Omental fat pad (tissue), 4 donors: ENCODE measurements around the gene ODAD4. TPM values are rescaled to one million over a fixed set of nuclear protein-coding genes. Genes with fewer than 3 reads are reported as not detected.
"Not testable (repeated sequence)": the region's sequence is repeated elsewhere in the genome, so short reads cannot be mapped to it uniquely, and the experiment has no call there.

Experiments used
- ATAC-seq: fragments of 150-250 bp; one replicate; pipeline ENCODE4 v1.9.1; 2016; ENCODE audit warnings: mild to moderate bottlenecking, moderate library complexity; ENCODE audit not compliant: low FRiP score
- DNase-seq: peaks from one replicate; pipeline ENCODE4 v3.0.0-alpha.2; 2019; ENCODE audit warnings: low spot score
- CTCF ChIP-seq, 3 donors: fragments of 450-650 bp; IDR thresholded peaks; one replicate each; pipeline ENCODE4 v1.5.1; 2016 to 2017; ENCODE audit warnings: antibody characterized with exemption in 3 of 3, mild to moderate bottlenecking in 3 of 3, moderate library complexity in 2 of 3
- total RNA-seq, 4 donors: library from RNA; depleted of rRNA; stranded (reverse); fragments of >200 nt; gene quantifications; one replicate each; pipeline ENCODE4 v1.1.0, GENCODE V29; 2016

ODAD4 gene
- total RNA-seq, 4 donors from 2014 or later: 0.19 to 0.96 (median 0.49) TPM

- peak; percentile 82 for DNase-seq
- ATAC-seq: peak; percentile 95
- no peak for TF ChIP-seq CTCF (IDR thresholded peaks at IDR 0.05)
These were observed 11.9 kb upstream of the ODAD4 start, which contains the start of gene ACLY for GRCh38 chr17:41918314-41919164. TSS of gene ACLY (minus strand) at chr17:41918951. CDS start at chr17:41913873, 5,078 bp downstream.

GRCh38 chr17:41919165-41919817 lies 11.1 kb upstream of the ODAD4 start:
- TF ChIP-seq CTCF (IDR thresholded peaks at IDR 0.05): no peak
- ATAC-seq (peak; percentile 54), DNase-seq (no peak)

- TF ChIP-seq CTCF (IDR thresholded peaks at IDR 0.05): no peak
- ATAC-seq: no peak
- no peak for DNase-seq
These were observed 10.4 kb upstream of the ODAD4 start for GRCh38 chr17:41919840-41920579.

GRCh38 chr17:41920580-41920955 lies 9.8 kb upstream of the ODAD4 start:
- no peak for TF ChIP-seq CTCF (IDR thresholded peaks at IDR 0.05)
- ATAC-seq: no peak

GRCh38 chr17:41925991-41926590 lies 4.3 kb upstream of the ODAD4 start:
- DNase-seq: no peak
- no peak for ATAC-seq
- no peak for TF ChIP-seq CTCF (IDR thresholded peaks at IDR 0.05)

More at GRCh38 chr17:41920580-41920955, 9.8 kb upstream of the ODAD4 start:
- DNase-seq: no peak

- DNase-seq: no peak
- no peak for TF ChIP-seq CTCF (IDR thresholded peaks at IDR 0.05)
- no peak for ATAC-seq
These were observed 1.6 kb upstream of the ODAD4 start for GRCh38 chr17:41928693-41929251.

GRCh38 chr17:41930833-41931156 lies 378 bp downstream of the ODAD4 start:
- not testable (repeated sequence) for ATAC-seq, DNase-seq

- ATAC-seq, DNase-seq: not testable (repeated sequence)
These were observed 1.3 kb downstream of the ODAD4 start for GRCh38 chr17:41931715-41932114.
